PC-3 (cell line): ENCODE results near the gene RXRA.

ENCODE experiments used
- CTCF ChIP-seq: fragments of 300-600 bp; sonication (generic); conservative IDR thresholded peaks from 2 replicates; pipeline ENCODE4 v1.5.1; 2017; ENCODE audit warnings: antibody characterized with exemption, low read depth, mild to moderate bottlenecking, low read length
- EZH2 ChIP-seq: fragments of 300-600 bp; sonication (generic); IDR thresholded peaks from one replicate; pipeline ENCODE4 v1.6.1; 2017; ENCODE audit warnings: antibody characterized with exemption, mild to moderate bottlenecking, low read length; ENCODE audit not compliant: unreplicated experiment
- EZH2phosphoT487 ChIP-seq: fragments of 300-600 bp; sonication (generic); IDR thresholded peaks from 2 replicates; pipeline ENCODE4 v1.6.1; 2018; ENCODE audit warnings: mild to moderate bottlenecking, antibody characterized with exemption, low read length, borderline replicate concordance

- TF ChIP-seq EZH2 (no peak), CTCF (no peak), EZH2phosphoT487 (no peak)
Measured at GRCh38 chr9:134341306-134341705, 15.1 kb downstream of the RXRA start.
